Left colon (tissue), 2 donors: ENCODE measurements around the gene PSD4. TPM values are rescaled to one million over a fixed set of nuclear protein-coding genes. Genes with fewer than 3 reads are reported as not detected.

Source experiments
- ATAC-seq: fragments of 200-7000 bp; cut with Tn5 transposase; one replicate; pipeline ENCODE4 v1.9.1; 2020; ENCODE audit warnings: mild to moderate bottlenecking, moderate library complexity
- DNase-seq, 2 donors: peaks; one replicate each; pipeline ENCODE4 v3.0.0-alpha.2; 2020
- intact Hi-C, 2 donors: fragments of 100-400 bp; cut with DNase I in 1 of 2; cut with micrococcal nuclease in 1 of 2; formaldehyde crosslinking; loops; one replicate each; pipeline versions ENCODE4 v1.11.2 to v1.14.0; 2022; cut with DNase I, micrococcal nuclease
- total RNA-seq, 2 donors: library from RNA; stranded (reverse); fragmentation: NEBNext Ultra II Directional; extraction: Animal tissue kit (Norgen Biotek cat#: 25700); gene quantifications; one replicate each; pipeline ENCODE4 v1.2.1, GENCODE V29; 2021
- donor health status: DM: no; HTN: no; CAD: no.
- donor health status: DM: yes; HTN: yes; CAD: no.

Gene PSD4
- total RNA-seq, 2 donors from 2014 or later = 68.4 to 72.1 TPM

GRCh38 chr2:113214141-113214540, 40.4 kb downstream of the PSD4 start:
- ATAC-seq (no peak), DNase-seq (no peak)
- intact Hi-C loops = no loop called here

- DNase-seq = no peak
- intact Hi-C loops = no loop called here
- no peak for ATAC-seq
These were observed 41.3 kb downstream of the PSD4 start for GRCh38 chr2:113215056-113215455.

- intact Hi-C loops = no loop called here
- no peak for DNase-seq
- ATAC-seq = no peak
These were observed 42.5 kb downstream of the PSD4 start for GRCh38 chr2:113216321-113216720.

DNA sequence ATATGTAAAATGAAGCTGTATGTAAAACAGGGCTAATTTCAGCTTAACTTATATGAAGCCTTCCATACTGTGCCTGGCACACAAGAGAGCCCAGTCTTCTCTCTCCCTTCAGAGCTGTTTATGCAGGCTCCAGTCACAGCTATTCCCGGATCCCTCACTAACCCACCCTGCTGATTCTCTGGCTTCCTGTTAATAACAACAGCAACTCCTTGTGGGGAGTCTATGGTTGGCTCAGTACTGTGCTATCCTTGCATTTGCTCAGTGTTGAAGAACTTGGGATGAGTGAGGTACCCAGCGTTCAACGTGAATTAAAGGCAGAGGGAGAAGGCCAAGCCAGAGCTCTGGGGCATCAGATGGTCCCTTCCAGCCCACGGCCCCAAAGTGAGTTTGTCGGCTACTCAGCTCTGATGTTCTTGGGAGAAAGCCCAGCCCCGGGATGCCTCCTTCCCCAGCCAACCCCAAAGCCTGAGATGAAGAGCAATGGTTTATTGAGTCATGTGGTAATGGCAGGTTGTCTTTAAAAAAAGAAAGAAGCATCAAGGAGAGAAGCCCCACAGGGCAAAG, 43.2 kb downstream of the PSD4 start:
- no peak for DNase-seq
- no peak for ATAC-seq
- intact Hi-C loops = no loop called here

- intact Hi-C loops = no loop called here
- no peak for ATAC-seq
- no peak for DNase-seq
These were observed 43.9 kb downstream of the PSD4 start for GRCh38 chr2:113217455-113218282.

DNA sequence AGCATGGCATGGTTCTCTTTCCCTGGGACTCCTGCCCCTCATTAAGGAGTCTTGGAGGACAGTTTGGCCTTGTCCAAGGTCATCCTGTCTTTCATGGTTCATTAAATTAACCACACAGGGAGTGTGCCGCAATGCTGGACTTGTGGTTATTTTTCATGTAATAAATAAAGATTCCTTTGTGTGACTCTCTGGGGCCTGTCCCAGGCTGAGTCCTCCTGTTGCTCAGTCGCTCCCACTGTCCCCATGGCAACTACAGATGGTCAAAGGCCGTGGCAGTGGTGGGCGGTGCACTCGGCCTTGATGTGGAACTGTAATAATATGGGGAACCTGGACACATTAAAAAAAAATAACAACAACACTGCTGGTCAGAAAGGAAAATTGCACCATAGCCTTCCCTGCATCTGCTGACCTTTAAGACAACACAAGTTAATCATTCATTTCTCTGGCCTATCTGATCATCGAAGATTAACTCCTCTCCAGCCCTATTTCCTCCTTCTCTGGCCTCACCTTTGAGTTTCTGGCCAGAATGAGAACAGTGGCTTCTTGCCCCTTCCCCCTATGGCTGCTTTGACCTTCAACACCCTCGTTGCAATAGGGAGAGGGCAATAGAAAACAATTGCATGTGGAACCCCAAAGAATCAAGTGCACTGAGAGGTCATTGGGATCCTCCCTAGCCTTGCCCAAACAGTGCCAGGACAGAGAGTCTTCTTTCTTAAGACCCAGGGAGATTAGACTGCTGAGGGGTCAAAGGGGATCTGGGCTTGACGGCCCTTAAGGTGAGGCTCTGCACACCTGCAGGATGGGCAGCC, 44.7 kb downstream of the PSD4 start:
- DNase-seq (peak; percentile 76 to 87), ATAC-seq (peak; percentile 81)
- intact Hi-C loops = no loop called here

GRCh38 chr2:113219092-113219441, 45.3 kb downstream of the PSD4 start:
- intact Hi-C loops = no loop called here
- ATAC-seq (no peak), DNase-seq (no peak)

DNA sequence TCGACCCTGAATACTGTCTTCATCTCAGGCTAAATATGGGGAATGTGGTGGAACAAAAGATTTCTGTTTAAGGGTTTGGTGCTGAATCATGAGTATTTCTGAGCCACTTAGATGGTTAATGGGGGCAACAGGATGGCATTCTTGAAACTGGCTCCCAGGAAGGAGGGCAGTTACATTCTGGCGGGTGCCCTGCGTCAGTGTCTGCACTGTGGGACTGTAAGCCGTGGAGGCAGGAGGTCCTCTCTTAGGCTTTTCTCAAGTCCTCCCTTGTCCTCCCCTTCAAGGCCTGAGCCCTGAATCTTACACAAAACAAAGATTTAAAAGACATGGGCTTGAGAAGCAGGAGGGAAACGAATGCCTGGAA, 45.7 kb downstream of the PSD4 start:
- DNase-seq (no peak), ATAC-seq (no peak)
- intact Hi-C loops = no loop called here

GRCh38 chr2:113219889-113220641, 46.3 kb downstream of the PSD4 start:
- intact Hi-C loops = no loop called here
- peak; percentile 84 to 90 for DNase-seq
- ATAC-seq = peak; percentile 78

GRCh38 chr2:113220970-113221708, 47.4 kb downstream of the PSD4 start:
- DNase-seq (no peak), ATAC-seq (no peak)
- intact Hi-C loops = no loop called here

DNA sequence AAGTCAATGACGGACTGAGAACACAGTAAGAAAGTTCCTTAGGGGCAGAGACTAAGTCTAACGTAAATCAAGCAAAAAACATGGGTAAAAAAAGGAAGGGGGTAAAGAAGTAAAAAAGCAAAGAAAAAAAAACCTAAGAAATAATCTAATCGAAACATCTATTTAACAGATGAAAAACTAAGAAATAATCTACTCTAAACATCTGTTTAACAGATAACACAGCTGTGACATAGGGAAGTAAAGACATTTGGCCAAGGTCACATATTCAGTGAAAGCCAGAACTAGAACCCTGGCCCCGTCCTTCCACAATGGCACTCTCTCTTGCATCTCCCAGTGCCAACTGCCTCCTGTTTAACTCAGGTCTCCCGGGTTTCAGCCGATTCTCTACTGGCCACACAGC, 48.1 kb downstream of the PSD4 start:
- ATAC-seq (no peak), DNase-seq (no peak)
- intact Hi-C loops = no loop called here

- ATAC-seq (no peak), DNase-seq (no peak)
- intact Hi-C loops = no loop called here
These were observed 50.0 kb downstream of the PSD4 start for GRCh38 chr2:113223813-113224212.

GRCh38 chr2:113224647-113225236, 51.0 kb downstream of the PSD4 start:
- intact Hi-C loops = no loop called here
- ATAC-seq = no peak
- no peak for DNase-seq

GRCh38 chr2:113225263-113226259, 51.8 kb downstream of the PSD4 start:
- intact Hi-C loops = no loop called here
- DNase-seq = no peak
- ATAC-seq = no peak

GRCh38 chr2:113226462-113226861, 52.7 kb downstream of the PSD4 start:
- no peak for DNase-seq
- intact Hi-C loops = no loop called here
- ATAC-seq = no peak

GRCh38 chr2:113227290-113227689, 53.5 kb downstream of the PSD4 start:
- no peak for DNase-seq
- intact Hi-C loops = no loop called here
- ATAC-seq = no peak

GRCh38 chr2:113227698-113228097, 53.9 kb downstream of the PSD4 start:
- DNase-seq (no peak), ATAC-seq (no peak)
- intact Hi-C loops = no loop called here
